Activated CD4-positive, CD25-positive, alpha-beta regulatory T cell treated with anti-CD3 and anti-CD28 coated beads, Interleukin-2, amount 50 U/mL, for 72 hours (primary cell): ENCODE results near the gene POLR3B.
"Not testable (repeated sequence)": the region's sequence is repeated elsewhere in the genome, so short reads cannot be mapped to it uniquely, and the experiment has no call there.

Experiments used
- DNase-seq: peaks from one replicate; pipeline ENCODE4 v3.0.0; 2021

The POLR3B gene

GRCh38 chr12:106477627-106478026 lies 120.1 kb downstream of the POLR3B start:
- DNase-seq: not testable (repeated sequence)

GRCh38 chr12:106480251-106480650 lies 122.7 kb downstream of the POLR3B start:
- DNase-seq: no peak

DNA sequence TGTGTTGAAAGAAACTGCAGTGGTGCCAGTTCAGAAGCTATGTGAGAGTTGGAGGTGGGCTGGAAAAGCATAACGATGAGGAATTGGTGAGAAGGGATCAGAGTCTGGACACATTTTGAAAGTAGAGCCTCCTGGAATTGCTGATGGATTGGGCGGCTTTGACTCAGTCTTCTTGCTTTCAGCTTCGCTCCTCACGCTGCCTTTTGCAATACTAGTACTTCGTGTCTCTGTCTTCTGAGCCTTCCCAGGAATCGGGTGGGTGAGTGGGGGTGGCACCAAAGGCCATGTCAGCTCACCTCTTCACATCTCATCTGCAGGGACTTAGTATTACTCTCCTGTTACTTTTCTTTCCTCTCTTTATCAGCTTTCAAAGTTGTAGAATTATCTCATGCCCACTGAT lies 123.7 kb downstream of the POLR3B start:
- no peak for DNase-seq

DNA sequence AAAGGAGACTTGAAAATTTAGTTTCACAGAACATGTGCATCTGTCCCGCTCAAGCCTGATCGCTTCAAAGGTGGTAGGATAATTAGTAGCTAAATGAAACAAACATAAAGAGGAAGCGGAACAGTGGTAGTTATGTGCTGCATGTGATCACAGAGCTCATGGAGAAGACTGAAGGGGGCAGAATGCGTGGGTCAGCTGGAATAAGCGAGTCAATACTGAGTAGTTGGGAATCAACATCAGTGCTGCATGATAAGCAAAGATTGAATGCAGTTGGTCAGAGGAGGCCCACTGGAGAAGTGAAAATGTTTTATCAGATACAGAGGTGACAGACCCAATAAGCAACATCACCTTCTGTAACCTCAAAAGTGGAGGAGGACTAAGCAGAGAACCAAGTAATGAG lies 130.1 kb downstream of the POLR3B start:
- DNase-seq: no peak

DNA sequence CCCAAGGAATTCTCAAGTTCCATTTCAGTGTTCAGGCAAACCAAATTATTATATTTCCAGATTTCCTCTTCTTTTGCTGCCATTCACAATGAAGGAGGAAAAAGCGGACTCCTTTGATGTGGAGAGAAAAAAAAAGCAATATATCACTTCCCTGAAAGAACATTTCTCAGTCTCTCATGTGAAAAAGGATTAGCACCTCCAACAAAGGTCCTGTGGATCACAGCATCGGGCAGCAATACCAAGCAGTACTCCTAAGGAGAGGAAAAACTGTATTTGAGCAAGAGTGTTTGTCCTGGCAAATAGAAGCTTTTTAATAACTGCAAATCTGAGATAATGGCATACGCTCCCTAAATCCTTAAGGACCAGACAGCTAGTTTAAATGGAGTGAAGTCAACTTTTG lies 131.3 kb downstream of the POLR3B start:
- DNase-seq: no peak

- DNase-seq: no peak
Observed at GRCh38 chr12:106490264-106490663, 132.7 kb downstream of the POLR3B start.

GRCh38 chr12:106492857-106493256 lies 135.3 kb downstream of the POLR3B start:
- no peak for DNase-seq

DNA sequence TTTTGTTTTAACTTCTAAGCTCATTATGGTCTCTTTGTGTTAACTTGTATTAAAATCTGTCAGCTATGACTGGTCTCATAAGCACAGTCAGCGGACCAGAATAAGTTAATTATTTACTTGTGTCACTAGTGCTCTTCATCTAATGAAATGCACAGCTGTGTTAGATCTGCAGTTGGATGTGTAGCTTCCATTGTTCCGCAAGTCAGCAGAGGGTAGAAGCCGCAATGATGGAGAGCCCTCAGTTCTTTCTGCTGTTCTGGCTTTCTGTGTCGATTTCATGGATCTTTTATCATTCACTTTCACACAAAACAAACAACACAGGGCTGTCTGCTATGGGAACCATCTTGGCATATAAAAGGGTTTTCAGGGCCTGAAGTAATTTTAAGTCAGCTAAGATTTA lies 136.0 kb downstream of the POLR3B start:
- no peak for DNase-seq

GRCh38 chr12:106495354-106495965 lies 137.9 kb downstream of the POLR3B start:
- no peak for DNase-seq

GRCh38 chr12:106498056-106498455 lies 140.5 kb downstream of the POLR3B start:
- no peak for DNase-seq

DNA sequence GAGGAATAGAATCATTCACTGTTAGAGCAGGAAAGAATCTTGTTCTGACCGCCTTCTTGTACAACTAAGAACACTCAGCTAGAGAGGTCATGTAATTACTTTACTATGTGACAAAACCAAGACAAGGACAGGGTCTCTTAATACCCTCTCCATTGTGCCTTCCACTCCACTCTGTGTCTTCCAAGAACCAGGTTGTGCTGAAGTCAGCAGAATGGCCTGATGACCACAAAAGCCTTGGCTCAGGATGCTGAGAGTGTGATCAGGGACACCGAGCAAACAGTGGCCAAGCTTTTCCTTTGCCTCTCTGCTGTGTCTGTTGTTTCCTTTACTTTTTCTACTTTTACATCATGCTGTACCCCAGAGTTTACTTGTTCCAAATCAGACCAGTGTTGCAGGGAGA lies 142.1 kb downstream of the POLR3B start:
- no peak for DNase-seq

DNA sequence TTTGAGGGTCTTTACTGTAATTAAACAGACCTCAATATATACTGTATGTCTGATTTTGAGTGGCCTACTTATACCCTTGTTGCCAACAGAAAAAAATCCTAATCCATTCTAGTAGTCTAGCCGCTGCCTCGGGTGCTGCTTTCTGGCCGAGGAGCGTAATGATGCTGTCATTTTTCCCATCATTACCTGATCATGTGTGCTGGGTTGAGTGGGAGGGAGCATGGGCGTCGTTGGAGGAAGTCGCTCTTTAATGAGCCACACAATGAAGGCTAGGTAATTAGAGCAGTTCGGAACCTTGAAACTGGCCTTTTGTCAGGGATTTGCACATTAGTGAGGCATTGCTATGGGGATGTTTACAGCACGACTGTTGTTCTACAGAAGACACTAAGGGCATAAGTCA lies 149.1 kb downstream of the POLR3B start:
- no peak for DNase-seq

- no peak for DNase-seq
Observed at GRCh38 chr12:106508966-106509365, 151.4 kb downstream of the POLR3B start.

- no peak for DNase-seq
Observed at GRCh38 chr12:106511365-106511764, 153.8 kb downstream of the POLR3B start.

DNA sequence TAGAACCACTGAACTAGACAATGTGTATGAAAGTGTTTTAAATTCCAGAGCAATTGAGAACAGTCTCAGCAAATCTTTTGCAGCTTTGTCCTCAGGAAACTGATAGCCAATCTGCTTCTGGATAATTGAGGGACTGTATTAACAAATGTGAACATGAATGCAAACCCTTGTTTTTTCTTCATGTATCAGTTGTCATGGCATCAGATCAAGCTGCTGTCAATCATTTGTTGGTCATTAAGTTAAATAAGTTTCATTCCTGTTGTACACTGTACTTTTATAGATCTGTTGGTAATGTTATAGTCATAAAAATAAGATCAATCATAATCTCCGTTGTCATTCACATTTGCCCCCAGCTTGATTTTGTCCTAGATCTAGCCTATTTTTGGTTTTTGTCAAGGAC lies 159.8 kb downstream of the POLR3B start:
- no peak for DNase-seq

DNA sequence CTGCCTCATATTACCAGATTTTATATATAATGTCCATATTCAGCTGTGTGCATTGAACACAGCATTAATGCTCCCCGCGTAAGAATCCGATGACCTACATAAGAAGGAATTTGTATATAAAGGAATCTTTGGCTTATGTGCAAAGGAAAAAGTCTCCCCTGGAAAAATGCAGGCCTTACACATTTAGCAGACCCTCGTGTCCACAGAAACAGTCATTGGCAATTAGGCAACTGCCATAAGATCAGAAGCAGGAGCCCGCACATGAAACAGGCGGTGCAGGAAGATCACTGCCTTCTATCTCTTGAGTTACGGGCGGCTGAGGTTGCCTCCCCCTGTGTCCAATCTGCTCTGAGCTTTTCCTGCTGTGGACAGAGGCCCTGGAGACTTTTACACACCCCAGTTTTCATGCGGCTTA lies 162.1 kb downstream of the POLR3B start:
- no peak for DNase-seq

- no peak for DNase-seq
Observed at GRCh38 chr12:106521901-106522300, 164.4 kb downstream of the POLR3B start.

DNA sequence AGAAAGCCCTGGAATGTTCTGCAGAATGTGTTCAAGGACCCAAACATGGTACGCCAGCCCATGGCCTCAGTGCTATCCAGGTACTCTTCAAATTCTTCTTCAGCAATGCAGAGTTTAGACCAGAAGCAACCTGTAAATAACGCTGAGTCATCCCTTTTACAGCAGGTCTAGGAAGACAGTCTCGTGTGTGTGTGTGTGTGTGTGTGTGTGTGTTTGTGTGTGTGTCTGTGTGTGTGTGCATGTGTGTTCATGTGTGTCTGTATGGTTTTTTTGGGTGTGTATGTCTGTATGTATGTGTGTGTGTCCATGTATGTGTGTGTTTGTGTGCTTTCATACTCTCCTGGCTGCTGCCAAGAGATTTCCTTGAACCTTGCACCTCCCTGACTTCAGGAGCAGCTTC lies 165.2 kb downstream of the POLR3B start:
- DNase-seq: no peak

GRCh38 chr12:106527356-106527755 lies 169.8 kb downstream of the POLR3B start:
- DNase-seq: no peak

DNA sequence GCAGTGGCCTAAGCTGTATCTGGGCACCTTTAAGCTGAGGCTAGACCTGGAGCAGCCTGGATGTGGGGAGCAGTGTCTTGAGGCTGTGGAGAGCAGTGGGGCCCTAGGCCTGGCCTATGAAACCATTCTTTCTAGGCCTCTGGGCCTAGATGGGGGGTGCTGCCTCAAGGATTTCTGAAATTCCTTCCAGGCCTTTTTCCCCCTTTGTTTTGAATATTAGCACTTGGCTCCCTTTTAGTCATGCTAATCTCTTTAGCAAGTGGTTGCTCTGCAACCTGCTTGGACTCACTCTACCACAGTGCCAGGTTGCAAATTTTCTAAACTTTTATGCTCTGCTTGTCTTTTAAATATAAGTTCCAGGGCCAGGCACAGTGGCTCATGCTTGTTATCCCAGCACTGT lies 183.7 kb downstream of the POLR3B start:
- DNase-seq: no peak

DNA sequence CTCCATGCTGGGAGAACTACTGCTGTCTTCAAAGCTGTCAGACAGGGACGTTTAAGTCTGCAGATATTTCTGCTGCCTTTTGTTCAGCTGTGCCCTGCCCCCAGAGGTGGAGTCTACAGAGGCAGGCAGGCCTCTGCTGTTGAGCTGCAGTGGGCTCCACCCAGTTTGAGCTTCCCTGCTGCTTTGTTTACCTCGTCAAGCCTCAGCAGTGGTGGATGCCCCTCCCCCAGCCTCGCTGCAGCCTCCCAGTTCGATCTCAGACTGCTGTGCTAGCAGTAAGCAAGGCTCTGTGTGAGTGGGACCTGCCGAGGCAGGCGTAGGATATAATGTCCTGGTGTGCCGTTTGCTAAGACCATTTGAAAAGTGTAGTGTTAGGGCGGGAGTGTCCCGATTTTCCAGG lies 193.9 kb downstream of the POLR3B start:
- DNase-seq: no peak

DNA sequence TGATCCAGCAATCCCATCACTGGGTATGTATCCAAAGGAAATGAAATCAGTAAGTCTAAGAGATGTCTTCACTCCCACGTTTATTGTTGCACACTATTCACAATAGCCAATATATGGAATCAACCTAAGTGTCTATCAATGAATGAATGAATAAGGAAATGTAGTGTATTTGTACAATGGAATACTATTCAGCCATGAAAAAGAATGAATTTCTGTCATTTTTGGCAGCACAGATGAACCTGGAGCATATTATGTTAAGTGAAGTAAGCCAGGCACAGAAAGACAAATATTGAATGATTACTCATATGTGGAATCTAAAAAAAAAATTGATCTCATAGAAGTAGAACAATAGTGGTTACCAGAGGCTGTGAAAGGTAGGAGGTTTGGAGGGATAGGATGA lies 194.7 kb downstream of the POLR3B start:
- no peak for DNase-seq
